RWPE1 (cell line): Measurements from ENCODE around the gene HELLS.

Experiments used
- CTCF ChIA-PET: fragments of 350-600 bp; sonication (Branson Sonifier 250); formaldehyde crosslinking; extraction: SDS; loops from one replicate; lab custom pipeline; 2021; lab: Yijun Ruan, JAX
- POLR2A ChIA-PET: fragments of 400-600 bp; formaldehyde crosslinking; extraction: SDS; loops from one replicate; lab custom pipeline; 2020; ENCODE audit warnings: antibody characterized with exemption; ENCODE audit not compliant: low non-redundant PET; lab: Yijun Ruan, JAX
- DNase-seq: peaks from one replicate; pipeline ENCODE4 v3.0.0; 2012; ENCODE audit warnings: low spot score
- H3K27ac ChIP-seq: fragments of 450-650 bp; 2 replicates; pipeline ENCODE4 v1.5.1; 2017
- TF ChIP-seq, protein P1 (sequence below): fragments of 450-650 bp; conservative IDR thresholded peaks from 2 replicates; pipeline ENCODE4 v1.5.1; 2017; ENCODE audit warnings: low read depth, mild to moderate bottlenecking

HELLS gene

DNA sequence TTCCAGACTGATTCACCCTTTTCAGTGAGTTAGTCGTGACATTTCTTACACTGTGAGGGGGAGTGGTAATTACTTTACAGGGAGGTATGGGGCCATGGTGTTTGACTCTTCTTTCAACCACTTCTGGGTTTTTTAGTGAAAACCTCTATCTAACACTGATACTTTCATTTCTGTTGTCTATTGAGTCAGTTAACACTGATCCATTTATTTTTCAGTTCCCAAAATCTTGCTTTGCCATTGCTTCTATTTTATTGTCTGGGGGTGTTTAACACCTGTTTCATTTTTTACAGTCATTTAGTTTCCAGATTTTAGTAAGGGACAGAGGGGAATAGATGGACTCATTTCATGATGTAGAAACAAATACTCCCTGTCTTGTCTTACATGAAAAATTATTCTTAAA lies 61.5 kb downstream of the HELLS start:
- CTCF ChIA-PET, result no interaction called here
- TF ChIP-seq, protein P1, sequence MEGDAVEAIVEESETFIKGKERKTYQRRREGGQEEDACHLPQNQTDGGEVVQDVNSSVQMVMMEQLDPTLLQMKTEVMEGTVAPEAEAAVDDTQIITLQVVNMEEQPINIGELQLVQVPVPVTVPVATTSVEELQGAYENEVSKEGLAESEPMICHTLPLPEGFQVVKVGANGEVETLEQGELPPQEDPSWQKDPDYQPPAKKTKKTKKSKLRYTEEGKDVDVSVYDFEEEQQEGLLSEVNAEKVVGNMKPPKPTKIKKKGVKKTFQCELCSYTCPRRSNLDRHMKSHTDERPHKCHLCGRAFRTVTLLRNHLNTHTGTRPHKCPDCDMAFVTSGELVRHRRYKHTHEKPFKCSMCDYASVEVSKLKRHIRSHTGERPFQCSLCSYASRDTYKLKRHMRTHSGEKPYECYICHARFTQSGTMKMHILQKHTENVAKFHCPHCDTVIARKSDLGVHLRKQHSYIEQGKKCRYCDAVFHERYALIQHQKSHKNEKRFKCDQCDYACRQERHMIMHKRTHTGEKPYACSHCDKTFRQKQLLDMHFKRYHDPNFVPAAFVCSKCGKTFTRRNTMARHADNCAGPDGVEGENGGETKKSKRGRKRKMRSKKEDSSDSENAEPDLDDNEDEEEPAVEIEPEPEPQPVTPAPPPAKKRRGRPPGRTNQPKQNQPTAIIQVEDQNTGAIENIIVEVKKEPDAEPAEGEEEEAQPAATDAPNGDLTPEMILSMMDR, result no peak
- H3K27ac ChIP-seq, result no peak overlapping the region
- no peak for DNase-seq
- POLR2A ChIA-PET, result no interaction called here

DNA sequence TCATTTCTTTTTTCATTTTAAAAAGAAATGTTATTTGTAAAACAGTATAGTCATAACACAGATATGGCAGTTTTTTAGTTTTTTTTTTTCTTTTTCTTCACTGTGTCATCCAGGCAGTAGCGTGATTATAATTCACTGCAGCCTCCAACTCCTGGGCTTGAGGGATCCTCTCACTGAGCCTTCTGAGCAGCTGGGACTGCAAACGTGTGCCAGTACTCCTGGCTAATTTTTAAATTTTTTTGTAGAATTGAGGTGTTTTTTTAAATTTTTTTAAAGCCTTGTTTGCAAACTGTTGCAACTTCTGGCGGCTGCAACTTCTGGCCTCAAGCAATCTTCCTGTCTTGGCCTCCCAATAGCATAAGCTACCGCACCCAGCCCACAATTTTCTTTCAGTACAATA lies 63.0 kb downstream of the HELLS start:
- ChIA-PET CTCF (no interaction called here), POLR2A (no interaction called here)
- no peak for DNase-seq
- H3K27ac ChIP-seq, result no peak overlapping the region
- TF ChIP-seq, protein P1, result no peak

DNA sequence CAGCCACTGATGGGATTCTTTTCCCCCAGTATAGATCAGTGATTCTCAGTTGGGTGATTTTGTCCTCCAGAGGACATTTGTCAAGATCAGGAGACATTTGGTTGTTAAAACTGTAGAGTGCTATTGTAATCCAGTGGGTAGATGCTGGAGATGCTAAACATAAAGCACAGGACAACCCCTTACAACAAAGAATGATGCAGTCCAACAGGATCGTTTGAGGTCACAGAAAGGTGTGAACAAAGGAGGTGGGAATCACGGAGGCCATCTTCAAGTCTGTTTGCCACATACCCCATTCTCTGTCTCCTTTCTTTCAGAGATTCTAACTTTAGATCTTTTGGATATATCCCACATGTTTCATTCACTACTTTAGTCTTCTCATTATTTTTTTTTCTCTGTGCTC lies 69.0 kb downstream of the HELLS start:
- no peak for DNase-seq
- H3K27ac ChIP-seq, result no peak overlapping the region
- TF ChIP-seq, protein P1, result no peak
- POLR2A ChIA-PET, result no interaction called here
- CTCF ChIA-PET, result no interaction called here

DNA sequence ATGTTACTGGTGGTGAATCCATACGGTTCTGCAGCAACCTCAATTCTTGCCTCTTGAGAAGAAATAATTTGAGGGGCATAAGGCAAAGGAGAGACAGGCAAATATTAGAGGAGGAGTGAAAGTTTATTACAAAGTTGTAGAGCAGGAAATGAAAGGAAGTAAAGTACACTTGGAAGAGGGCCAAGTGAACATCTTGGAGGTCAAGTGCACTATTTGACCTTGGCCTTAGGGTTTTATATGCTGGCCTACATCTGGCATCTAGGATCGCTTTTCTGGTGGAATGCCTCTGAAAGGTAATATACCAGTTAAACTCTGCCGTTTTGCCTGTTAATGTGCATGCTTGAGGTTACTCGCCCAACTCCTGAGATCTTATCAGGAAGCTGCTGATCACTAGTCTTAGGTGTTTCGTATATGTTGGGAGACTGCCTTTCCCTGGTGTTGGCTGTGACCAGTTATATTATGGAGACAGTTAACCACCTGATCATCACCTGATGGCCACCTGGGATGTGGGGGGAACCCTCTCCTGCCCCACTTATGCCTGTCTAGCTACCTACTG lies 71.9 kb downstream of the HELLS start:
- TF ChIP-seq, protein P1, result no peak
- CTCF ChIA-PET, result interaction anchor here (0.7 kb wide), 1 partner anchor 32 kb away, joined by 6 read pairs; no protein-coding TSS in a partner anchor
- no peak overlapping the region for H3K27ac ChIP-seq
- POLR2A ChIA-PET, result no interaction called here
- DNase-seq, result no peak

DNA sequence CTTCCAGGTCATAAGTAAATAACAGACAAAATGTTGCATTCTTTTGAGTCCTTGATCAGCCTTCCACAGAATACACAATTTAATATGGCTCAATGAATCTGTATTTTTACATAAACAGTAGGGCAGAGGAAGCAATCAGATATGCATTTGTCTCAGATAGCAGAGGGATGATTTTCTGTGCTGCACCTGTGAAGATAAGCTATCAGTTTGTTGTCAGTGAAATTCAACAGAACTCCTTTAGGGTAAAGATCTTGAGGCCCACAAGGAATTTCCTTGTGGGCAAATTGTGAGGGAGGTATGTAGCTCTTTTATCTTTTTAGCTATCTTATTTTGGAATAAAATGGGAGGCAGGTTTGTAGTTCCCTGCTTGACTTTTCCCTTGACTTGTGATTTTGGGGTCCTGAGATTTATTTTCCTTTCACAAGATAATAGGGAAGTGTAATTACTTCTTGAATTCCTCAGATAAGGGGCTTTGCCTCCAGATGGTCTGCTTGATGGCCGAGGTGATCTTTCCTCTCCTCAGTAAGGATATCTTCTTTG lies 77.1 kb downstream of the HELLS start:
- ChIA-PET CTCF (no interaction called here), POLR2A (no interaction called here)
- H3K27ac ChIP-seq, result no peak overlapping the region
- no peak for DNase-seq
- TF ChIP-seq, protein P1, result no peak

DNA sequence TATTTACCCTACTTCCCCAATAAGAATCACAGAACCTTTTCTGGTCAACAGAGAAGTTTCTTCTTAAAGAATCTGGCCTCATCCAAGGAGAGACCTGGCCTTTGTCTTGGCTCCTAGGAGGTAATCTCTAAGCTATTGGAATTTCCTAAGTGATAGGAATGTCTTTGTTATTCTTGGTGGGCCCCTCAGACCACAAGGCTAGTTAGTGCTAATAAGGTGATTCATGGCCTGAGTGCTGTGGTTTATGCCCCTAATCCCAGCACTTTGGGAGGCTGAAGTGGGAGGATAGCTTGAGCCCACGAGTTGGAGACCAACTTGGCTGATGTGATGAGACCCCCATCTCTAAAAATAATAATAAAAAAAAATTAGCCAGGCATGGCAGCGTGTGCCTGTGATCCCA lies 78.0 kb downstream of the HELLS start:
- no peak for DNase-seq
- CTCF ChIA-PET, result no interaction called here
- TF ChIP-seq, protein P1, result no peak
- POLR2A ChIA-PET, result no interaction called here
- no peak overlapping the region for H3K27ac ChIP-seq
